GM10266 (cell line): ENCODE results near the gene ADCY2.

Experiments used
- DNase-seq: peaks from one replicate; pipeline ENCODE4 v3.0.0; 2012; ENCODE audit errors: extremely low spot score
- TF ChIP-seq, protein P1 (sequence below): IDR thresholded peaks from 2 replicates; pipeline ENCODE4 v1.5.1; 2012; ENCODE audit warnings: mild to moderate bottlenecking, low read depth; ENCODE audit not compliant: control insufficient read depth, insufficient read depth; ENCODE audit errors: missing control alignments

The ADCY2 gene

DNA sequence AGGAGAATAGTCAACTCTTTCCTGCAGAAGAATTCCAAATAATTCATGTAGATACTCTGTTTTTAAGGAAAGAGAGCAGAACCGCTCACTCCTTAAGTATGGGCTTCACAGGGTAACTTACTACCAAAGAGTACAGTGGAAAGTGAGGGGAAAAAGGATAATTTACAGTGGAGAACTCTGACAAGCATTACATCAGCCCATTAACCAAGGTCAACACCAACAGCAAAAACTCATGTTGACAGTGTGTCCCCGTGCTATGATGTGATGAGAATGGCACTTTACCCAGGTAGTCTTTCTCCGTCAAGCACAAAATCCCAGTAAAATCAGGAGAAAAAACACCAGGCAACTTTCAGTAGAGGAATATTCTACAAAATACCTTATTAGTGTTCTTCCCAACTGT is 104.3 kb downstream of the ADCY2 start:
- no peak for DNase-seq

DNA sequence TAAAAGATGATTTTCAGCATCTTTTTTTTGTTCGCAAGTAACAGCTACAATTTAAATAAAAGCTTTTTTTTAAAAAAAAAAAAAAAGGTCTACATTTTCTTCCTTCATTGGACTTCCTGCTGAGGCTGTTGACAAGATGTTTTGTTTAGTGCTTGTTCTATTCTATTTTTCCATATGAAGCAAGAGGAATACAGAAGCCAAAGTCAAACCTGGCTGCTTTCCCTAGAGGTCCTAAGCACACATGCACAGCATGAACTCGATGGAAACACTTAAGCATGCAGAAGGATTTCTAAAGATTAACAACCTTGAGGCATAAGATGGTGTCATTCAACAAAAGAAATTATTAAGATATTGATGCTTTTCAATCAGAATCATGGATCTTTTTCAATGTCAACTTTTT is 105.1 kb downstream of the ADCY2 start:
- DNase-seq, result no peak
- TF ChIP-seq, protein P1, sequence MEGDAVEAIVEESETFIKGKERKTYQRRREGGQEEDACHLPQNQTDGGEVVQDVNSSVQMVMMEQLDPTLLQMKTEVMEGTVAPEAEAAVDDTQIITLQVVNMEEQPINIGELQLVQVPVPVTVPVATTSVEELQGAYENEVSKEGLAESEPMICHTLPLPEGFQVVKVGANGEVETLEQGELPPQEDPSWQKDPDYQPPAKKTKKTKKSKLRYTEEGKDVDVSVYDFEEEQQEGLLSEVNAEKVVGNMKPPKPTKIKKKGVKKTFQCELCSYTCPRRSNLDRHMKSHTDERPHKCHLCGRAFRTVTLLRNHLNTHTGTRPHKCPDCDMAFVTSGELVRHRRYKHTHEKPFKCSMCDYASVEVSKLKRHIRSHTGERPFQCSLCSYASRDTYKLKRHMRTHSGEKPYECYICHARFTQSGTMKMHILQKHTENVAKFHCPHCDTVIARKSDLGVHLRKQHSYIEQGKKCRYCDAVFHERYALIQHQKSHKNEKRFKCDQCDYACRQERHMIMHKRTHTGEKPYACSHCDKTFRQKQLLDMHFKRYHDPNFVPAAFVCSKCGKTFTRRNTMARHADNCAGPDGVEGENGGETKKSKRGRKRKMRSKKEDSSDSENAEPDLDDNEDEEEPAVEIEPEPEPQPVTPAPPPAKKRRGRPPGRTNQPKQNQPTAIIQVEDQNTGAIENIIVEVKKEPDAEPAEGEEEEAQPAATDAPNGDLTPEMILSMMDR, result no peak

More for the DNA sequence above, 104.3 kb downstream of the ADCY2 start:
- TF ChIP-seq, protein P1, result no peak

DNA sequence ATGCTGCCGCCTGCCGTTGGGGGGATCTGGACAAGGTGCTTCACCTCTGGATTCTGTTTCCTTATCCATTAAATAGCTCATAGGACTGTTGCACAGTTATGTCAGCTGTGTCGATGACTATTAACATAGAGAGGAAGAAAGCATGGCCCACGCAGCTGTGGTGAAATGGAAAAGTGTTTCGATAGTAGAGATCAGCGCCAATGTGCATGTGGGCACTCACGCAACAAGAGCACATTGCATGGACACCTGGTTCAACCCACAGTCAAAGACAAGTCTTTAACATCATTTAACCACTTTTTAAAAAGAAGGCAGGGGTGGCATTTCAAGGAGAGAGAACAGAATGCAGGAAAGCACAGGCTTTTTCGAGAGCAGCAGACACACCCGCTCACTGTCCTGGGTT is 107.6 kb downstream of the ADCY2 start:
- DNase-seq, result no peak
- TF ChIP-seq, protein P1, result no peak

DNA sequence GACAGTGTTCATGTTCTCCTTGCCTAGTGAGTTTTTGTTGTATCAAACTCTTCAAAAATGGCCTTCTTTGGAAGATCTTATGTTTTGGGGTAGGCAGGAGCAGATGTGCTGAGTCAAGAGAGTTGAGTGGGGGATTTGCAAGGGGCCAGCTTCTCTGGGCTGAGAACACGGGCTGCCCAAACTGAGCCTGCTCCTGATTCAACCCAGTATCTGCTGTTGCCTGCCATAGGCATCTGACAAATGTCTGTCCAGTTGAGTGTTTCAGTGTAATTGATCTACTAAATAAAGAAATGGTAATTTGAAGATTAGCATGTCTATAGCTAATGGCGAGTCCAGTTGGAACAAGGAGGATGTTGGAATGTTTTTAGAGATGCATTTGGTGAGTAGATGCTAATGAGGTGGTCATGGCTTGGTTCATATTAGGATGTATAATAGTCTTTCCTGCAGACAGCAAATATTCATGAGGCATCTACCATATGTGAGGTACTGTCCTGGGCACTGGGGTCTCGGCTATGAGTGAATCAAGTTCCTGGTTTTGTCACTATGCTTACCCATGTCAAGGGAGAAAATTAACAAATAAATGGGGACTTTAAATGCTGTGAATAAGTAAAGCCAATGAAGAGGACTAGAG is 119.5 kb downstream of the ADCY2 start:
- TF ChIP-seq, protein P1, result no peak
- DNase-seq, result no peak

DNA sequence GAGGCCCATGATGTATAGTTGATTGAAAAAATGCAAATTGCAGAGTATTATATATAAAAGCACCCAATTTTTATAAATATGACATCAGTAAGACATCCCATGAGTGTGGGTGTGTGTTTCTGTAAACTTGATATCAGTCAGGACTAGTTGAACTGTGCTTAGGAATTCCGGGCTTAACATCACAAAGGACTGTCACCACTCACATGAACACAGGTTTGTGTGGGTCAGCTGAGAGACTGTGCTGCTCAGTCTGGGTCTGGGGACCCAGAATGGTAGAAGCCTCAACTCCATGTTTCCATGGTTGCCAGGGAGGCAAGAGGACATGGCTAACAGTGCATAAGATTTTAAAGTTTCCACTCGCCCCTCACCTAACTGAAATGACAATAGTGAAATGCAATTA is 120.3 kb downstream of the ADCY2 start:
- TF ChIP-seq, protein P1, result no peak
- no peak for DNase-seq

DNA sequence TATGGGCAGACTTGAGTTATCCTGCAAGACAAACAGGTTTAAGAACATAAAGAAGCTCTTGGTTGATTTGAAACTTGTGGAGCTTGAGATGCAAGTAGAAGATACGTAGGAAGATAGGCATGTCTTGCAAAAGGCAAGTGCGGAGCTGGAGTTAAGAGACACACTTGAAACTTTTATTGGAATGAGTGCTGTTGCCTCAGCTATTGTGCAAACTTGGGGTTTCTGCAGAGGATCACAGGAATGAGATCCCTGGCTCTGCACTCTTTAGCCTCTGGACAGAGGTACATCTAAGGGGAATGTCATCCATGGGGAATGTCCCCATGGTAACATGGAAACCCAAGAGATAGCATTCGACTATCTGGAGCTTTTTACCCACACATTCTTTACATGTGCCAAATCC is 121.1 kb downstream of the ADCY2 start:
- DNase-seq, result no peak
- TF ChIP-seq, protein P1, result no peak

DNA sequence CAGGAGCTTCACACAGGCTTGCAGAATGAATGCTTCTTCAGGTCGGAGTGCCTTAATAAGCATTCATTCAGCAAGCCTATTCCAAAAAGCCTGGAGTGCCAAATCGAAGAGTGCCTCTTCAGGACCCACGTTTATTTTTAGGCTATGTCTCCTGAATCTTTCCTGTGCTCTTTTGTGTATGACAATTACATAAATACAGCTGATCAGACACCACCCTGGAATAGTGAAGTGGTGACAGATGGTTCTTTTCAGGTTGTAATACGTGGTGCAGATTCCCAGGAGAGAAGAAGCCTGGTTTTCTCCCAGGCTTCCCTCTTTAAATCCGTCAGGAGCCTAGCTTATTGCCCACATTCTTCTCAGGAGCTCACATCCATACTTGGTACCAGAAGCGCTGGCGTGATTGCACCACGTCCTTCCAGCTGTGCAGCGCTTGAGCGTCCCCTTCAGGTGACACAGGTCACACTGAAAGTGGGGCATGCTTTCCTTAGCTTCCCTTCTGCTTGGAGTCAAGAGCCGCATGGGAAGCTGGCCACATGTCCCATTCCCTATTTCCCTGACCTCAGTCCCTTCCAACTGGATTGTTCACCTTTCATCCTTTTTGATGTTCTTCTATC is 123.1 kb downstream of the ADCY2 start:
- DNase-seq, result no peak
- TF ChIP-seq, protein P1, result no peak
